Parathyroid adenoma (tissue), 2 donors: ENCODE data around the gene BRME1.
A peak's percentile ranks its signal among the peaks of the same experiment; 100 is the strongest.

ENCODE experiments used
- H2AFZ ChIP-seq: fragments of 300-600 bp; sonication (generic); one replicate; pipeline ENCODE4 v1.7.0; 2017; ENCODE audit warnings: antibody characterized with exemption, mild to moderate bottlenecking
- H3K27ac ChIP-seq: fragments of 300-600 bp; sonication (generic); one replicate; pipeline ENCODE4 v1.7.0; 2017
- H3K27me3 ChIP-seq: fragments of 300-600 bp; sonication (generic); one replicate; pipeline ENCODE4 v1.7.0; 2017; ENCODE audit warnings: low read length; ENCODE audit not compliant: control insufficient read depth, insufficient read depth
- H3K36me3 ChIP-seq: fragments of 300-600 bp; sonication (generic); one replicate; pipeline ENCODE4 v1.7.0; 2017; ENCODE audit warnings: low read length; ENCODE audit not compliant: control insufficient read depth, insufficient read depth
- H3K4me1 ChIP-seq: fragments of 300-600 bp; sonication (generic); one replicate; pipeline ENCODE4 v1.7.0; 2017; ENCODE audit warnings: control low read depth
- H3K4me2 ChIP-seq: fragments of 300-600 bp; sonication (generic); one replicate; pipeline ENCODE4 v1.7.0; 2017; ENCODE audit warnings: low read length
- H3K4me3 ChIP-seq: fragments of 300-600 bp; sonication (generic); one replicate; pipeline ENCODE4 v1.7.0; 2017; ENCODE audit warnings: low read depth, low read length
- H3K79me2 ChIP-seq: fragments of 300-600 bp; sonication (generic); one replicate; pipeline ENCODE4 v1.7.0; 2017; ENCODE audit warnings: control low read depth
- H3K9ac ChIP-seq: fragments of 300-600 bp; sonication (generic); one replicate; pipeline ENCODE4 v1.7.0; 2017; ENCODE audit warnings: mild to moderate bottlenecking
- H3K9me3 ChIP-seq: fragments of 300-600 bp; sonication (generic); one replicate; pipeline ENCODE4 v1.7.0; 2017; ENCODE audit warnings: low read length; ENCODE audit not compliant: control insufficient read depth
- CTCF ChIP-seq: fragments of 300-600 bp; sonication (generic); IDR thresholded peaks from one replicate; pipeline ENCODE4 v1.7.0; 2017; ENCODE audit warnings: antibody characterized with exemption, mild to moderate bottlenecking
- donor health status: primary hyperparathyroidism.

Gene BRME1

GRCh38 chr19:13938301-13939064 lies 32.6 kb upstream of the BRME1 start, which contains the start of gene PODNL1:
Gene PODNL1, minus strand, starts transcription at chr19:13938417. Its CDS starts 236 bp downstream, at chr19:13938181.
- H2AFZ ChIP-seq = peak within 1 kb of the TSS; percentile 17
- H3K4me1 ChIP-seq = no peaks in the 10 kb centered on the region
- no peak for TF ChIP-seq CTCF
- no peak within 1 kb of the TSS for H3K27ac ChIP-seq
- no peaks in the 10 kb centered on the region for H3K27me3 ChIP-seq
- no peak within 1 kb of the TSS for H3K4me2 ChIP-seq
- H3K9ac ChIP-seq = no peak within 1 kb of the TSS
- H3K79me2 ChIP-seq = no peaks in the 10 kb centered on the region
- no peak within 1 kb of the TSS for H3K4me3 ChIP-seq
- H3K36me3 ChIP-seq = no peaks in the 10 kb centered on the region
- no peaks in the 10 kb centered on the region for H3K9me3 ChIP-seq

- Histone ChIP-seq H3K27me3 (no peaks in the 10 kb centered on the region), H3K36me3 (no peaks in the 10 kb centered on the region), H3K4me1 (no peaks in the 10 kb centered on the region), H3K9ac (no peak overlapping the region), H3K4me2 (no peak overlapping the region), H3K79me2 (no peaks in the 10 kb centered on the region), H2AFZ (peak overlapping the region; percentile 17), H3K4me3 (no peak overlapping the region), H3K9me3 (no peaks in the 10 kb centered on the region), H3K27ac (no peak overlapping the region)
- TF ChIP-seq CTCF = no peak
Observed at GRCh38 chr19:13937479-13938300, 31.8 kb upstream of the BRME1 start.

DNA sequence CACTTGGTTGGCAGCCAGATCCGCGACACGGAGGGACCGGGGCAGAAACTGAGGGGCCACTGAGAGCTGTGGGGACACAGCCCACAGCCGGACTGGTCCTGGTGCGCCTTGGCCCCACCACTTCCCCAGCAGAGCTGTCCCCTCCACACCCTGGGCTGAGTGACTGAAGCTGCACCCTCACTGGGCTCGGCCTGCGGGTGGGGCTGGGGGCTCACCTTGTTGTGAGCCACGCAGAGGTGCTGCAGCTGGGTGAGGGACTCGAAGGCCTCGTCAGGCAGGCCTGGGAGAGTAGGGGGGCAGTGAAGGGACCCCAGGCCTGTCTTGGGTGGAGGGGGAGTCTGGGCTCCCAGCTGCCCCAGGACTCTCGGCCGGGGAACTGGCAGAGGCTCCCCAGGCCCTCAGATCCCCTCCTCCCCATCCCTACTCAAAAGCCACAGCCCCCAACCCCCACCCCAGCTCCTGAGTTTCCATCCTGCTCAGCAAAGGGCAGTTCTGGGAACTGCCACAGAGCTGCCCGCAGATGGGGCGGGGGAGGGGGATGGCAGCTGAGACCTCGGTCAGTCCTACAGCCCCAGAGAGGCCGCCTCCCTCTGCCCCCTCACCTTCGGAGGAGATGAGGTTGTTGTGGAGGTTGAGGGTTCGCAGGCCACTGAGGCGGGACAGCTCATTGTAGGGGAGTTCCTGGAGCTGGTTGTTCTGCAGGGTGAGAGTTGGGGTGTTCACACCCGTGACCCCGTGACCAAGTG lies 30.0 kb upstream of the BRME1 start:
- Histone ChIP-seq H2AFZ (no peak overlapping the region), H3K4me2 (no peak overlapping the region), H3K27me3 (no peaks in the 10 kb centered on the region), H3K79me2 (no peaks in the 10 kb centered on the region), H3K27ac (no peak overlapping the region), H3K36me3 (no peaks in the 10 kb centered on the region), H3K9me3 (no peaks in the 10 kb centered on the region), H3K9ac (no peak overlapping the region), H3K4me3 (no peak overlapping the region), H3K4me1 (no peaks in the 10 kb centered on the region)
- TF ChIP-seq CTCF = no peak

DNA sequence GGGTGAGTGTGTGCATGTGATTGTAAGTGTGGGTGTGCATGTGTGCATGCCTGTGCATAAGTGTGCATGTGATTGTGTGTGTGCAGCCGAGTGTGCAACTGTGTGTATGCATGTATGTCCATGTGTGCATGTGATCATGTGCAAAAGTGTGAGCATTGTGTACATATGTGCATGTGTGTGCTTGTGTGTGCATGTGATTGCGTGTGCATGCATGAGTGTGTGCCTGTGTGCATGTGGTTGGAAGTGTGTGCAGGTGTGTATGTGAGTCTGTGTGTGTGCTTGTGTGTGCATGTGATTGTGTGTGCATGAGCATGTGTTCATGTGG lies 28.8 kb upstream of the BRME1 start:
- no peak overlapping the region for H3K4me3 ChIP-seq
- no peaks in the 10 kb centered on the region for H3K9me3 ChIP-seq
- no peak for TF ChIP-seq CTCF
- H3K9ac ChIP-seq = no peak overlapping the region
- H3K79me2 ChIP-seq = no peaks in the 10 kb centered on the region
- no peak overlapping the region for H3K27ac ChIP-seq
- H3K4me2 ChIP-seq = no peak overlapping the region
- H3K27me3 ChIP-seq = no peaks in the 10 kb centered on the region
- no peak overlapping the region for H2AFZ ChIP-seq
- no peaks in the 10 kb centered on the region for H3K4me1 ChIP-seq
- no peaks in the 10 kb centered on the region for H3K36me3 ChIP-seq
